AG09309 (cell line): Measurements from ENCODE around the gene DDRGK1.

Source experiments
- DNase-seq: peaks from one replicate; pipeline ENCODE4 v3.0.0-alpha.2; 2010; ENCODE audit warnings: low read depth
- H3K4me3 ChIP-seq: 2 replicates; pipeline ENCODE4 v1.5.1; 2011; ENCODE audit warnings: mild to moderate bottlenecking, low read depth, low read length, moderate library complexity; ENCODE audit not compliant: control insufficient read depth
- TF ChIP-seq, protein P1 (sequence below): IDR thresholded peaks from 2 replicates; pipeline ENCODE4 v1.5.1; 2011; ENCODE audit warnings: mild to moderate bottlenecking, low read depth, low read length, inconsistent platforms; ENCODE audit not compliant: insufficient read depth, control insufficient read depth; ENCODE audit errors: missing control alignments

DDRGK1 gene

DNA sequence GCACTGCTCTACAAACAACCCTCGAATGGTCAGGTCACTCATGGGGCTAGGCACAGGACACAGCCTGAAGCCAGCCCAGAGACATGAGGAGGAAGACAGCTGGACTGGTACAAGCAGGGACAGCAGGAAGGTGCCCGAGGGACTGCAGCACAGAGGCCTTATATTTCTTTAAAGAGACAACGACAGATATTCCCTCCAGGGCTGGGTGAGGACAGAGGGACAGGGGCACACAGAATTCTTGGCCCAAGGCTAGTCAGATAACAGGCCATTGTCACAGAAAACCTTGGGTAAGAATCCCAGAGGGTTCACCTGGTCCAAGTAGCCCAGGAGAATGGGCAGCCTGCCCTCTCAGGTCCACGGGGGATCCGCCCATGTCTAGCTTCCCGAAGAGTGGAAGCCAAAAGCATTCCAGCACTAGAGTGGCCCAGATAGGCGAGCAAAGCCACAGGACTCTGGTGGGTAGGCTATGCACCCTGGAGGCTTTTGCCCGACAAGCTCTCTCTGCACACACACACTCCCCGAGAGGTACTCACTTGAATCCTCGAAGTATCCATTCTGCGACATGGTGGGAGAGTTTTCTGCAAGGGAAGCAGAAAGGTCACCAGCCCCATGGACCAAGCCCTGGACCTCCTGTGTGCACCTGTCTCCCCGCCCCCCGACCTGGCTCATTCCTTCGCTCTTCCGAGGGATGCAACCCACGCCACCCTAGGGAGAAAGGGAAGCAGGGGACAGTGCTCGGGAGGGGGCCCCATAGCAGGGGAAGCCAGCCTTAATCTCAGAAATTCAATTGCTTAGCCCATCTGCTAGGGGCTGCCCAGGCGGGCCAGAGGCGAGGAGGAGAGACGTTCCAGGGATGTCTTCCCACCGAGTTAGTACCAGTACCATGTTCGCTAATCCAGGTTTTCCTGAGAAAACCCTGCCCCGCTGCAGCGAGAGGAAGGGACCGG is 32.8 kb upstream of the DDRGK1 start:
- H3K4me3 ChIP-seq: no peak overlapping the region
- TF ChIP-seq, protein P1, sequence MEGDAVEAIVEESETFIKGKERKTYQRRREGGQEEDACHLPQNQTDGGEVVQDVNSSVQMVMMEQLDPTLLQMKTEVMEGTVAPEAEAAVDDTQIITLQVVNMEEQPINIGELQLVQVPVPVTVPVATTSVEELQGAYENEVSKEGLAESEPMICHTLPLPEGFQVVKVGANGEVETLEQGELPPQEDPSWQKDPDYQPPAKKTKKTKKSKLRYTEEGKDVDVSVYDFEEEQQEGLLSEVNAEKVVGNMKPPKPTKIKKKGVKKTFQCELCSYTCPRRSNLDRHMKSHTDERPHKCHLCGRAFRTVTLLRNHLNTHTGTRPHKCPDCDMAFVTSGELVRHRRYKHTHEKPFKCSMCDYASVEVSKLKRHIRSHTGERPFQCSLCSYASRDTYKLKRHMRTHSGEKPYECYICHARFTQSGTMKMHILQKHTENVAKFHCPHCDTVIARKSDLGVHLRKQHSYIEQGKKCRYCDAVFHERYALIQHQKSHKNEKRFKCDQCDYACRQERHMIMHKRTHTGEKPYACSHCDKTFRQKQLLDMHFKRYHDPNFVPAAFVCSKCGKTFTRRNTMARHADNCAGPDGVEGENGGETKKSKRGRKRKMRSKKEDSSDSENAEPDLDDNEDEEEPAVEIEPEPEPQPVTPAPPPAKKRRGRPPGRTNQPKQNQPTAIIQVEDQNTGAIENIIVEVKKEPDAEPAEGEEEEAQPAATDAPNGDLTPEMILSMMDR: no peak

DNA sequence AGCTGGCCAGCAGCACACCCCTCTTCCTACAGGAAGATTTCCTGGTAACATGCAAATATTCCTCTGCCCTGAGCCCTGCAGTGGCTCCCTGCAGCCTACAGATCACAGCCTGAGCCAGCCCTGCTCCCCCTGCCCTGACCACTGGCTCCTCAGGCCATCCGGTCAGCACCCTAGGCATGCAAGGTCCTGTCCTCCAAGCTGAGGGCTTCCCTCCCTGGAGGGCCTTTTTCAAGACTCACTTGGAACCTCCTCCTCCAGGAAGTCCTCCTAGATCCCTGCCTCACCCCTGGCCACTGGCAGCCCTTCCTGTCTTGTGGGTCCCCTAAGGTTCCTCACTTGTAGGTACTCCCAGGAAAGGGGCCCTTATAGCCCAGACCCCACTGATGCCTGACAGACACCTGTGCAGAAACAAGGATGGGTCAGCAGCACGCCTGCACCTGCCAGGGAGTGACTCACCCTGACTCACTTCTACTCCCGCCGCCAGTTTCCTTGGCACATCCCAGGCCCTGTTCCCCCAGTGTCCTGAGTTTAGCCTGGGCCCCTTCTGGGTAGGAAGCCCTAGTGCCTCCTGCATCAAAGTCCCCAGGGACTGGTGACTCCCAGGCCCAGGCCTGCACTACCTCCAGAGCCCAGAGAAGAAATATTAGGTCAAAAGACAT is 31.3 kb upstream of the DDRGK1 start:
- H3K4me3 ChIP-seq: no peak overlapping the region
- TF ChIP-seq, protein P1: no peak
- DNase-seq: no peak

More for the DNA sequence above, 32.8 kb upstream of the DDRGK1 start:
- no peak for DNase-seq

DNA sequence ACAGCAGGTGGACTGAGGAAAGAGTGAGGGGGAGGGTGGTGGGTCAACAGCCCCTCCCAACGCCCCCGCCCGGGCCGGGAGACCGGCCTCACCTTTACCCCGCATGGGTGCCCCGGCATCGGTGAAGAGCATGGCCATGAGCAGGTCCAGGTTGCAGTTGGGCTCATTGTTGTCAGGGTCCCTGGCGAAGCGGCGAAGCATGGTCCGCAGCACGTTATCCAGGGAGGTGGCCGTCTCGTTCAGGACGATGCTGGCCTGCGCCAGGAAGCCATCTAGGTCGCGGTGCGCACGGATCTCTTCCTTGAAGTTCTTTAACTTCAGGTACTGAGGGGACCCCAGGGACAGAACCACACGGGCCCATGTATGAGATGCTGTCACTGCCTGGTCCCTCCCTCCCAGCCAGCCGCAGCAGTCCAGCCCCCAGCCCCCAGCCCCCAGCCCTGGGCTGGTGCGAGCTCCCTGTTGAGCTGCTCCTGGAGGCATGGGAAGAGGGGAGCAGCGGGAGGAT is 29.6 kb upstream of the DDRGK1 start:
- no peak for DNase-seq
- TF ChIP-seq, protein P1: no peak
- H3K4me3 ChIP-seq: no peak overlapping the region

DNA sequence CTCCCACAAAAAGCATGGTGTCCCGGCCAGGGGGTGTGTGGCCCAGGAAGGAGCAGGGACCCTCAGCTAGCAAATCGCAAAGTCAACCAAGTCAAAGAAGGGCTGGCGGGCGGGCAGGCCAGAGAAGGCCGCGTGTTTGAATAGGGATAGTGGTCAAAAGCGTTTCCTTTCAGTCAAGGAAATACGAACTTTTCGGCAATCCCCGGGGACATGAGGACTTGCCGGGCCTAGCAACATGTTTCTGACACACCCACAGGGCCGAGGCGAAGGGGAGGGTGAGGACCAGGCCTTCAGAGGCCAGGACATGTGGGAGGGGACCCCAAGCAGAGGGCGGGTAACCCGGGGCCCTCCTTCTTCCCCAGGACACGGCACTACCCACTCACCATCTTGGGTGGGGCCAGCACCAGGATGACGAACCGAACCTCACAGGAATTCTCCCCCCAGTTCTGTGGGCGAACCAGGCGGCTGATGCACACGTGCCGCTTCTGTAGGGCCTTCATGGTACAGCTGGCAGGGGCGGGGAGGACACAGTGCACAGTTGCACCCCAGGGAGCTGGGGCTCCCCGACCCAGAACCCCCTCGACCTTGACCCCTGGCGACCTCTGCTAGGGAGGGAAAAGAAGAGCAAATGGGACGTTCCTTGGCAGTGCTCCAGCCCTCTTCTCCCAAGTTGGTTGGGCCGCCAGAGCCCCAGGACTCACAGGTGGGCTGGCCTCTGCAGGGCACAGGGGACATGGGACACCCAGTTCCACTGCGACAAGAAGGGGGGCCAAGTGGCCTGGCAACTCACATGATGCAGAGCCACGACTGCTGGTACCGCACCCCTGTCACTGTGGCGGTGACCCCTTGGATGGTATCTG is 28.9 kb upstream of the DDRGK1 start:
- DNase-seq: no peak
- TF ChIP-seq, protein P1: no peak
- no peak overlapping the region for H3K4me3 ChIP-seq

DNA sequence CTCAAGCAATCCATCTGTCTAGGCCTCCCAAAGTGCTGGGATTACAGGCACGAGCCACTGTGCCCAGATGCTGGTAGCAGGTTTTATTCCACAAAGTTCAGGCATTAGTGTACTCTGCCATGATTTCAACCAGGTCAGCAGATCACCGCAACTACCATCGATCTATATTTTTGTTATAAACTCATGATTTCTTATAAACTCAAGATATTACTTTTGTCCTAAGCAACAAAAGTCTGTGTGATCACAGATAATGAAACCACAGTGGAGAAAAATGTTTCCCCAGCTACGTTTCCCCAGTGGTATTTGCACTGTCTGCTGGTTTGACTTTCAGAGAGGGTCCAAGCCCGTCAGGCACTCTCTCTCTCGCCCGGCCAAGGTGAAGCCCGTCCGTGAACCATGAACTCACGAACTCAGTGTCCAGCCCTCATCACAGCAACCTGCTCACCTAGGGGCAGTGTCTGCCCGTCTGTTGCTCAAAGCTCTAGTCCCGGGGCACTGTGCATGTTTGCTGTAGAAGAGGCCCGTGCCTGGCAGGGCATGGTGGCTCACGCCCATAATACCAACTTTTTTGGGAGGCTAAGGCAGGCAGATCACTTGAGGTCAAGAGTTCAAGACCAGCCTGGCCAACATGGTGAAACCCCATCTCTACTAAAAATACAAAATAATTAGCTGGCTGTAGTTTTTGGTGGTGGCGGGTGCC is 27.6 kb upstream of the DDRGK1 start:
- H3K4me3 ChIP-seq: no peak overlapping the region
- DNase-seq: no peak
- TF ChIP-seq, protein P1: no peak
